ENCODE results near the gene RTTN. TPM values are rescaled to one million over a fixed set of nuclear protein-coding genes. Genes with fewer than 3 reads are reported as not detected.

The RTTN gene
- total and polyA plus RNA-seq, 2 donors = 5.1 to 60.5 TPM

DNA sequence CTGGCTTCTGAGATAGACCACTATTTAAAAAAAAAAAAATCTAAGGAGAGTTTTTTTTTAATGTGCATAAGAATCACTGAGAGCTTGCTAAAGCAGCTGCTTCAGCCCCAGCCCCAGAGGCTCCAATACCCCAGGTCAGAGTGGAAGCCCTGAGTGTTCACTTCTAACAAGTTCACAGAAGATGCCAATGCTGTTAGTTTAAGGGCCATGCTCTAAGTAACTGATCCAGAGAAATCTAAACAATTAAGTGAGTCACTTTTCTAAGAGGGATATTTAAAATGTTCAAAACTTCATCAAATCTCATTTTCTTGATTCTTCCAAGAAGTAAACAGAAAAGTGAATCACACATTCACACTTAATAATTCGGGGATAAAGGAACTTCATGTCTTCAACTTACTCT, 131.4 kb downstream of the RTTN start:
- H3K4me3 ChIP-seq (ENCODE audit: low read depth, low read length) = no peak overlapping the region
- no peak overlapping the region for H3K27ac ChIP-seq (ENCODE audit: low read depth)
- no peaks in the 10 kb centered on the region for H3K4me1 ChIP-seq (ENCODE audit: insufficient read depth)
- H3K36me3 ChIP-seq (ENCODE audit: insufficient read depth) = no peaks in the 10 kb centered on the region
- WGBS = 84% methylated on average over 1 of the region's 1 CpG
- no peak for DNase-seq (ENCODE audit: extremely low spot score)

DNA sequence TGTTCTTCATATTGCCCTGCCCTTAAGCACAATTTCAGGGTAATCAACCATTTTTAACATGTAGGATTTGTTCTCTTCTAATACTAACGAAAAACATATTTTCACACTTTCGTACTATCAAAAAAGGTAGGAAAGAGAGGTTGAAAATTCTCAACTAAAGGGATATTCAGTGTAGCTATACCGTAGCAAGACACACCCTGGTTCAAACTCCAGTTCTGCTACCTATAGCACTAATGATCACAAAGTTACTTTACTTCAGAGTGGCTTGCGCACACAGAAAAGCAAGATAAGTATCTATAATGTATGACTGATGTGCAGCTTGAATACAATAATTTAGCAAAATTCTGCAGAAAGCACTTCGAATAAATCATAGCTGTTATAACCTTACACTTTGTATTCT, 132.1 kb downstream of the RTTN start:
- no peaks in the 10 kb centered on the region for H3K4me1 ChIP-seq (ENCODE audit: insufficient read depth)
- no peak overlapping the region for H3K27ac ChIP-seq (ENCODE audit: low read depth)
- DNase-seq (ENCODE audit: extremely low spot score) = no peak
- H3K36me3 ChIP-seq (ENCODE audit: insufficient read depth) = no peaks in the 10 kb centered on the region
- 96% methylated on average over 5 of the region's 5 CpGs for WGBS
- H3K4me3 ChIP-seq (ENCODE audit: low read depth, low read length) = no peak overlapping the region

DNA sequence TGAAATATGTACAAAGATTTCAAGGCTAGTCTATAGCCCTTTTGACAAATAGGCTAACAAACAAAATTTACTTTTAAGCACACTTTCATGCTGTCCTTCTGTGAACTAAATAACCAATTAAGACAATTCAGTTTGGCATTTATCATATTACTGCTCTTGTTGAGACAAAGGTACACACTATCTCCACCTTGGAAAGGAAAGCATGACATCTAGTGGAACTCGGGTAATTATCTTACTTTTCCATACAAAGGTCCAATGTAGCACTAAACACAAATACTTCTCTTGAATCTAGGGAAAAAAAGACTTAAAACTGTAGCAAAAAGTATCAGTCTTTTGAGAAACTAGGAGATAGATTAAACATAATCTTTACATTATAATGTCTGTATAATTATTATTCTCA, 132.8 kb downstream of the RTTN start:
- H3K27ac ChIP-seq (ENCODE audit: low read depth) = no peak overlapping the region
- WGBS = 53% methylated on average over 1 of the region's 1 CpG
- H3K4me1 ChIP-seq (ENCODE audit: insufficient read depth) = no peaks in the 10 kb centered on the region
- DNase-seq (ENCODE audit: extremely low spot score) = no peak
- no peak overlapping the region for H3K4me3 ChIP-seq (ENCODE audit: low read depth, low read length)
- no peaks in the 10 kb centered on the region for H3K36me3 ChIP-seq (ENCODE audit: insufficient read depth)

DNA sequence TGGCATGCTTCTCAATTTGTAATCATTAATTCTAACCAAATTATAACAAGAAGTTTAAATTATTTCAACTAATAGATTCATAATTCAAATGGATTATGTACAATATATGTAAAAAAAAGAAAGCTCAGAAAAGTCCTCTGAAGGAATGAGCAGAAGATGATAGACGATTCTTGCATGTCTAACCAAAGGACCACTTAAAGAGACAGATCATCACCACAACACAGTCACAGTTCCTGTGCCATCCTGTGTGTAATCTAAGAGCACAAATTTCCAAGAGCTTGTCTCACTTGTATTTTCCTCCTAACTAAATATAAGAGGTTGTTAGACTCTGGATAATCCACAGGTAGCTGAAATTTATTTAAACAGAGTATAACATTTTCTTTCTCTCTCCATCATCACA, 135.5 kb downstream of the RTTN start:
- no peak for DNase-seq (ENCODE audit: extremely low spot score)
- H3K27ac ChIP-seq (ENCODE audit: low read depth) = no peak overlapping the region
- no peak overlapping the region for H3K4me3 ChIP-seq (ENCODE audit: low read depth, low read length)
- H3K4me1 ChIP-seq (ENCODE audit: insufficient read depth) = no peaks in the 10 kb centered on the region
- H3K36me3 ChIP-seq (ENCODE audit: insufficient read depth) = no peaks in the 10 kb centered on the region
- 82% methylated on average over 1 of the region's 1 CpG for WGBS

DNA sequence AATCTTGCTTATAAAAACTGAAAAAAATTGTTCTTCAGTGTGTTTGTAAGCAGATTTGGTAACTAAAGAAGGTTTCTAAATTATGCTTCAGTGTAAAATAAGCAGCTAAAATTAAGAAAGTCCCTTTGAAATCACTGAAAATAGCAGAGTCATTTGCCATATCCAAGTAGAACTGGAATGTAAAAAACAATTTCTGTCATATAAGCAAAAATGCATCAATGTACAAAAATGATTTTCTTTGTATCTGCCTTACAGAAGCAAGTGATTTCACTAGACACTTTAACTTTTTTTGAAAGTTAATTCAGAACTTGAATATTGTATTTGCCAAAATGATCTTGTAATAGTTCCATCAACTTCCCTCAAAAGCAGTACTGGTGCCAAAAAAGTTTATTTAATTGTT, 136.1 kb downstream of the RTTN start:
- H3K4me3 ChIP-seq (ENCODE audit: low read depth, low read length) = no peak overlapping the region
- H3K36me3 ChIP-seq (ENCODE audit: insufficient read depth) = no peaks in the 10 kb centered on the region
- DNase-seq (ENCODE audit: extremely low spot score) = no peak
- H3K4me1 ChIP-seq (ENCODE audit: insufficient read depth) = no peaks in the 10 kb centered on the region
- H3K27ac ChIP-seq (ENCODE audit: low read depth) = no peak overlapping the region

DNA sequence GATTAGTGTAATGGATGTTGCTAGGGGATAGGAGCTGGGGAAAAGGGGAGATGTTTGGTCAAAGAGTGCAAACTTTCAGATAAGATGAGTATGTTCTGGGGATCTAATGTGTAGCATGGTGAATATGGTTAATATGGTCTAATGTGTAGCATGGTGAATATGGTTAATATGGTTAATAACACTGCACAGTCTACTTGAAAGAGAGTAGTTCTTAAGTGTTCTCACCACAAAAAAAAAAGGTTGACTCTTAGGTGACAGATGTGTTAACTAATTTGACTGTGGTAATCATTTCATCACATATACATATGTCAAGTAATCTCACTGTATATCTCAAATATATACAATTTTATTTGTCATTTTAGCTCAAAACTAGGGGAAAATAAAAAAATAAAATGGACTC, 136.5 kb downstream of the RTTN start:
- DNase-seq (ENCODE audit: extremely low spot score) = no peak
- Histone ChIP-seq H3K4me3 (ENCODE audit: low read depth, low read length) (no peak overlapping the region), H3K27ac (ENCODE audit: low read depth) (no peak overlapping the region), H3K4me1 (ENCODE audit: insufficient read depth) (no peaks in the 10 kb centered on the region), H3K36me3 (ENCODE audit: insufficient read depth) (no peaks in the 10 kb centered on the region)

DNA sequence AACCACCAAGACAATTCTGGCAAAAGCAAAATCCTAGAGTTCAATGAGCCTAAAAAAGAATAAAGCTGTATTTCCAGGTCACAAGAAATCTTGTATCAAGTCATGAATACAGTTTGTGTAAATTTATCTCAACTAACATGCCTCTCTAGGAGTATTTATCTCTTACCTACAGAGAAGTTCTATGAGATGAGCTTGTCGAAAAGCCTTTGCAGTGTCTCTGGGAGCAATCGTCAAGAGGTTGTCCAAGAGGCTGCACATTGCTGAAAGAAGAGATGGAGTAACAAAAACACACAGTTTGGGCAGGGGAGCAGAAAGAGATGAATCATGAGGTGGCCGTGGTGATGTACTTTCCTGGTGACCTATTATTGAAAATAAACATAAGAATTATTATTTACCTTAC, 145.8 kb downstream of the RTTN start:
- no peak overlapping the region for H3K4me3 ChIP-seq (ENCODE audit: low read depth, low read length)
- no peaks in the 10 kb centered on the region for H3K4me1 ChIP-seq (ENCODE audit: insufficient read depth)
- no peak overlapping the region for H3K27ac ChIP-seq (ENCODE audit: low read depth)
- 96% methylated on average over 3 of the region's 3 CpGs for WGBS
- no peak for DNase-seq (ENCODE audit: extremely low spot score)
- peaks cover 4% of the 10 kb centered on the region for H3K36me3 ChIP-seq (ENCODE audit: insufficient read depth)

DNA sequence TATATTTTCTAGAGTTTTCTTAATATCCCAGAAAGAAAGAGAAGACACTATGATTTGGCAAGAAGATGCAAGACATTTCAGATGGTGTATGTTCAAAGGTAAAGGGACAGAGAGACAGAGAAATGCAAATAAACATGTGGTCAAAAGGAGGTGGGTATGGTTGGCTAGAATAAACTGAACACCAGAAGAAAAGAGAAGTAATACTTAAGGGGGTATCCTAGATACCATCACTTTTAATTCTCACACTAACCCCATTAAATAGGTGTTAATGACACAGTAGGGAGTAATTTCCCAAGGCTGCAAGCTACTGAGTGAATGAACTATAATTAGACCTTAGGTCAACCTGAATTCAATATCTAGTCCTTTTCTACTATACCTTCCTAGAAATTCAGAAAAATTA, 146.6 kb downstream of the RTTN start:
- no peak overlapping the region for H3K4me3 ChIP-seq (ENCODE audit: low read depth, low read length)
- H3K4me1 ChIP-seq (ENCODE audit: insufficient read depth) = no peaks in the 10 kb centered on the region
- no peak for DNase-seq (ENCODE audit: extremely low spot score)
- peaks cover 4% of the 10 kb centered on the region for H3K36me3 ChIP-seq (ENCODE audit: insufficient read depth)
- H3K27ac ChIP-seq (ENCODE audit: low read depth) = no peak overlapping the region

DNA sequence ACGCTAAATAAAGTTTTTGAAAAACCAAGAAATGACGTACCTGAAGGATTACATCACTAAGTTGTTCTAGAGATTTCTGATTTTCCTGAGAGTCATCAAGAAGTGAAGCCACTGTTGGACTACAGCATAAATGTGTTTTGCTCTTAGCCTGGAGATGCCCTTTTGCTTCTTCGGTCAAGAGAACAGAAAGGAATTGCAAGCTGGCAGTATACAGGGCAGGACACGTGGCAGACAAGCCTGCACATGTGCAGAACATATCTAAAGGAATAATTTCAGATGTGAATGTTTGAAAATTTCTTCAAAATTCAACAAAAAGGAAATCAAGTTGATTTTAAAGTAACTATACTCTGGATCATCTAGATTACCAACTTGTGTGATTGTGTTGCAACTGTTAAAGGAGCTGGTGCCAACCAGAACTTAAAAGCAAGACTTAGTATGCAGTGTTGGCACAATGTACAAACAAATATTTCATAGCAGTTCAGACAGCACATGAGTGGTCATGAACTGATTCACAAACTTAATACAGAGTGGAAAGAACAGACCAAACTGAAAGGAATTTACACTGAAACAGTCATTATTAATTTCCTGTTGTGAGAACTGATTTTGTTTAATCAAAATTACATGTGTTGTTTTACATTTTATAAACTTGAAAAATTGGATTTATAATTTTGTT, 157.4 kb downstream of the RTTN start:
- 86% methylated on average over 4 of the region's 4 CpGs for WGBS
- DNase-seq (ENCODE audit: extremely low spot score) = no peak
- Histone ChIP-seq H3K27ac (ENCODE audit: low read depth) (no peak overlapping the region), H3K4me3 (ENCODE audit: low read depth, low read length) (no peak overlapping the region), H3K36me3 (ENCODE audit: insufficient read depth) (no peaks in the 10 kb centered on the region), H3K4me1 (ENCODE audit: insufficient read depth) (no peaks in the 10 kb centered on the region)

DNA sequence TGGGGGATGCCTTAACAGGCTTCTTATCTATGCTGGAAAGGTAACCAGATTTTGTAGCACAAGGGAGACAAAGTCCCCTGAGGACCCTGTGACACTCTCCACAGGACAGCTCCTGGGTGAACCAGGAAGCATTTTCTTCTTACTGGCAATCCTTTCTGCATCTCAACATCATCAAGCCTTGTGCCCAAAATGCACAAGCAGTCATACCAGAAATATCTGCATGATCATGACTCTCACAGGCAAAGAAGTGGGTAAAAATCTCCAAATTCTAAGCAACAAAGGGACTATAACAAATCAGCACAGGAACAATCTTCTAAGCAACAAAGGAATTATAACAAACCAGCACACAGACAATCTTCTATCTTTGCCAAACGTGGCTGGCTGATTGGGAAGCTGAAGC, 158.7 kb downstream of the RTTN start:
- no peak overlapping the region for H3K27ac ChIP-seq (ENCODE audit: low read depth)
- no peaks in the 10 kb centered on the region for H3K36me3 ChIP-seq (ENCODE audit: insufficient read depth)
- no peaks in the 10 kb centered on the region for H3K4me1 ChIP-seq (ENCODE audit: insufficient read depth)
- WGBS = 67% methylated on average over 1 of the region's 1 CpG
- no peak for DNase-seq (ENCODE audit: extremely low spot score)
- H3K4me3 ChIP-seq (ENCODE audit: low read depth, low read length) = no peak overlapping the region

DNA sequence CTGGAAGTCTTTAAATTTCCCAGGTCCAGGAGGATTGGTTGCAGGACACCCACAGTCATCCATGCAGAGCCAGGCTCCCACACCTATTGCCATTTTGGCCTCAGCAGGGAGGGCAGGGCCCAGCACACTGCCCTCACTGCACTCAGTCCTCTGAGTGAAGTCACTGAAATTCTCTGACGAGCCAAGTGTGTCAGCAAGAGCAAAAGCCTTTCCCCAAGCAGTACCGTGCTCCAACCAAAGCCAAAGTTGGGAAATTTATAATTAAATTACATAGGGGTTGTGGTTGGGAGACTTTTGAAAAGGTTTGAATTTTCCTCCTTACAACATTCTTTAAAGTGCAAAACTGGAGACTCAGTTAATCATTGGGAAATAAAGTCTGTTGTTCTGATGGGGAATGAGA, 159.3 kb downstream of the RTTN start:
- 93% methylated on average over 2 of the region's 2 CpGs for WGBS
- Histone ChIP-seq H3K27ac (ENCODE audit: low read depth) (no peak overlapping the region), H3K36me3 (ENCODE audit: insufficient read depth) (no peaks in the 10 kb centered on the region), H3K4me3 (ENCODE audit: low read depth, low read length) (no peak overlapping the region), H3K4me1 (ENCODE audit: insufficient read depth) (no peaks in the 10 kb centered on the region)
- no peak for DNase-seq (ENCODE audit: extremely low spot score)

DNA sequence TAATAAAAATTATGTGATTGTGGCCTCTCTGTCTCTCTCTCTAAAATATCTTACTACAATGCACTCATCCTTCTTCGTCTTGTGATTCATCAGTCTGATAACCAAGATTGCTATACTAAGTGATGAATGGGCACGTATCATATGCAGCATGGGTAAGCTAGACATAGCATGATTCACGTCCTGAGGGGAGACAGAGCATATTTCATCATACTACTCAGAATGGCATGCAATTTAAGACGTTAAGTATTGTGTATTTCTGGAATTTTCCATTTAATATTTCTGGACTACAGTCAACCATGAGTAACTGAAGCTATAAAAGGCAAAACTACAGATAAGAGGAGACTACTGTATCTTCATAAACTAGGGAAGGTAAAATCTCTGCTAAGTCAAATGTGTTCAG, 160.9 kb downstream of the RTTN start:
- WGBS = 43% methylated on average over 4 of the region's 4 CpGs
- Histone ChIP-seq H3K27ac (ENCODE audit: low read depth) (no peak overlapping the region), H3K36me3 (ENCODE audit: insufficient read depth) (no peaks in the 10 kb centered on the region), H3K4me1 (ENCODE audit: insufficient read depth) (no peaks in the 10 kb centered on the region), H3K4me3 (ENCODE audit: low read depth, low read length) (no peak overlapping the region)
- no peak for DNase-seq (ENCODE audit: extremely low spot score)

DNA sequence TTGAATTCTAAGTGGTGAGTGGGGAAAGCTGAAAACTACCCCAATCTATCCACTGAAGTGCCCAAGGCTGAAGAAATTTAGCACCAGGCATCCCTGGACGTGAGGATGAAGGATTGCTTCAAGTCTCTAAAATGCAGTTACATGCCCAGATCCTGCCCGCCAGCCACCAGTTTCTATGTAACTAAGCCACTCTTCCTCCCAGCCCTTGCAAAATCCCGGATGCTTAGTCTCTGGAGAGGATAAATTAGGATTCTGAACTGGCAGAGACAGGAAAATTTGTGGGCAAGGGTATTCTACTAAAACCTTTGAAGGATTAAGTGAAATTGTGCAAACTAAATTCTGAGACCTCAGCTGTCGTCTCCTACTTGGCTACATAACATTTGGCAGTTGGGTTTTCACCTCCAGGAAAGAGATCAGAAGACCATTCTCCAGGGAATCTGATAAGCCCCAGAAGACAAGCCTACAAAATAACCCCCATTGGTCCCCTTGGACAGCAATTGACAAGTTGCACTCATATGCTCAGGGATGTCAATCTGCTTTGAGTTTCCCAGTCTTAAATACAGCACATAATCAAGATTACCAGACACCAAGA, 163.9 kb downstream of the RTTN start:
- H3K27ac ChIP-seq (ENCODE audit: low read depth) = no peak overlapping the region
- DNase-seq (ENCODE audit: extremely low spot score) = no peak
- 75% methylated on average over 4 of the region's 4 CpGs for WGBS

DNA sequence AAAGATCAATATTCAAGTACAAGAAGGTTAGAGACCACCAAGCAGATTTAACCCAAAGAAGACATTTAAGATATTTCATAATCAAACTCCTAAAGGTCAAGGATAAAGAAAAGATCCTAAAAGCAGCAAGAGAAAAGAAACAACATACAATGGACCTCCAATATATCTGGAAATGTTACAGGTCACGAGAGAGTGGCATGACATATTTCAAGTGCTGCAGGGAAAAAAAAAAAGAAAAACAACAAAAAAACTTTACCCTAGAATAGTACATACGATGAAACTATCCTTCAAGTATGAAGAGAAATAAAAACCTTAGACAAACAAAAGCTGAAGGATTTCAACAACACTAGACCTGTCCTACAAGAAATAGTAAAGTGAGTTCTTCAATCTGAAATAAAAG, 166.3 kb downstream of the RTTN start:
- Histone ChIP-seq H3K27ac (ENCODE audit: low read depth) (no peak overlapping the region), H3K4me3 (ENCODE audit: low read depth, low read length) (no peak overlapping the region), H3K36me3 (ENCODE audit: insufficient read depth) (no peaks in the 10 kb centered on the region), H3K4me1 (ENCODE audit: insufficient read depth) (no peaks in the 10 kb centered on the region)
- DNase-seq (ENCODE audit: extremely low spot score) = no peak
- WGBS = 89% methylated on average over 2 of the region's 2 CpGs

More for the DNA sequence above, 163.9 kb downstream of the RTTN start:
- H3K4me1 ChIP-seq (ENCODE audit: insufficient read depth) = no peaks in the 10 kb centered on the region
- no peak overlapping the region for H3K4me3 ChIP-seq (ENCODE audit: low read depth, low read length)
- H3K36me3 ChIP-seq (ENCODE audit: insufficient read depth) = no peaks in the 10 kb centered on the region

All from urinary bladder (tissue), 4 donors.